GM12875 (cell line): Measurements from ENCODE around the gene OVCA2.

Experiments used
- H3K4me3 ChIP-seq: one replicate; pipeline ENCODE4 v1.5.1; 2011; ENCODE audit warnings: low read depth, low read length, control low read depth
- CTCF ChIP-seq: IDR thresholded peaks from 2 replicates; pipeline ENCODE4 v1.5.1; 2011; ENCODE audit warnings: low read depth, mild to moderate bottlenecking, control low read depth, inconsistent platforms, low read length, moderate library complexity, borderline replicate concordance; ENCODE audit not compliant: insufficient read depth

OVCA2 gene

DNA sequence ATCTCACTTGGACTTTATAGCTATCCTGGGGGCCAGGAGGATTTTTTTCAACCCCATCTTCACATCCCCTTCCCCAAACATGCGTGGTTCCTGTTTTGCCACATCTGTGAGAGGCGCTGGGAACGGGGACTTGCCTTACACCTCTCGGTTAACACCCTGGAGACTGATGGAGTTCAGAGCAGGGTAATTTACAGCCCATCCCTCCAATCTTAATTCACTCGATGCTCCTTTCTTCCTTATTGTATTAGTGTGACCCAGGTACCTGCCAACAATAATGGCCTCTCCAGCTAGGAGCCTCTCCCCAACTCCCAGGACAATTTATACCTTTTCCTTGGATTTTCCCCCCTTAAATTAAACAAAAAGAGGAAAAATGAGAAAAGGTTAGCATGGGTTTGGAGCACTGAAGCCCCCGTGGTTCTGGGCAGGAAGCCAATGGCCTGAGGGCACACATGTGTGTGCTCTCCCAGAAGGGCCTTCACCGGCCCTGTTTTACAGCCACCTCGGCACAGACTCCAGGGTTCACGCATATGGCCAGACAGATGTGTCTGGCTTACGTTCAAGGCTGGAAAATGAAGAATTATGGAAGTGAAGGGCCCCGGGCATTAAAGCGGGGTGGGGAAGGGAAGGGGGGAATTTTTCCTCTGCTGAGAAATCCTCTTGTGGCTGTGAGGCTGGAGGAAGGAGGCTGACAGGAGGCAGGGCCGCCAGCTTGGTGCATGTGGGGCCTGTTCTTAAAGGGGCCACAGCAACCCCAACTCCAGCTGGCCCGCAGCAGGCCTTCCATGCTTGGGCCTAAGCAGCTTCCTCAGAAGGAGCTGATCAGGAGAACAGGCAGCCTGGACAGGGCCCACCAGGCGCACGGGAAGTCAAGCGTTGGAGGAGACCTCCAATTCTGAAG, 34.5 kb downstream of the OVCA2 start:
- no peak for TF ChIP-seq CTCF
- no peak overlapping the region for H3K4me3 ChIP-seq

GRCh38 chr17:2077040-2077439, 35.2 kb downstream of the OVCA2 start:
- H3K4me3 ChIP-seq = no peak overlapping the region
- no peak for TF ChIP-seq CTCF

- no peak for TF ChIP-seq CTCF
- no peak overlapping the region for H3K4me3 ChIP-seq
These were observed 39.7 kb downstream of the OVCA2 start for GRCh38 chr17:2081564-2081963.

DNA sequence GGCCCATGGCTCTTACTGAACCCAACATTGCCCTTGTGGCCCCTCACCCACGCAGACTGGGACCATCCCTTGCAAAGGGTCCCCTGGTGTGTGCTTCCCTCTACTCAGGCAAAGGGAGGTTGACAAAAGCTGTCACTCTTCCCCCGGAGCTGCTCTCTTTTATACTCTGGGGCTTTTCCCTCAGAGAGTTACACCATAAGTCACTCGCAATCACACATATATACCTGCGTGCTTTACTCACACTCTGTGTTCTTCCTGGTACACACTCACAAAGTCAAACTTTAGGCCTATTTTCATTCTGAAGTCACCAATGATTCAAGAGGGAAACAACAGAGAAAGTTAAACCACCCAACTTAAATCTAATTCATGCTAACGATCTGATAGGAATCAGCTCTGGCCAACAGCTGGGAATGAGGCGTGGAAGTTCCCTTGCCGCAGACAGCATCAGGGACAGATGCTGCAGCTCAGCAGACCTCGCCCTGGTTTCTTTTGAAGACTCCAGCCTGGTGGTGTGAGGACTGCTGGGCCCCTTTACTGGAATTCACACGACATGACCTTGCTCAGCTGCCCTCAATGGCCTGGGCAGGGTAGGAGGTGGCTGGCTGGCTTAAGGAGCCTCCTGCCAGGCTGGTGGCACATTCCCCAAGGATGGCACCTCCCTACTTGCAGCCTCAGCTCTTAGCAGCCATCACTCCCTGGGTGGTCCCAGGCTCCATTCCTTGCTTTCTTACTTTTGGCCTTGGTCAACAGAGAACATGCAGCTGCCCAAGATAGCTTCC, 40.4 kb downstream of the OVCA2 start:
- TF ChIP-seq CTCF = no peak
- H3K4me3 ChIP-seq = no peak overlapping the region

- no peak overlapping the region for H3K4me3 ChIP-seq
- TF ChIP-seq CTCF = no peak
These were observed 41.8 kb downstream of the OVCA2 start for GRCh38 chr17:2083613-2084035.

GRCh38 chr17:2084036-2084765, 42.4 kb downstream of the OVCA2 start:
- no peak for TF ChIP-seq CTCF
- no peak overlapping the region for H3K4me3 ChIP-seq
